Liver (tissue), 3 donors: ENCODE measurements around the gene IL31RA.

Source experiments
- CTCF ChIP-seq: fragments of 150-350 bp; IDR thresholded peaks from 2 replicates; pipeline ENCODE4 v1.5.1; 2017; ENCODE audit warnings: improper control_type of control experiment, low read depth, low read length; ENCODE audit not compliant: missing input control
- EGR1 ChIP-seq, 2 donors: IDR thresholded peaks; 2 replicates each; pipeline ENCODE4 v1.6.1; 2016 to 2018; ENCODE audit warnings: antibody characterized with exemption in 2 of 2, low read depth in 2 of 2
- GABPA ChIP-seq, 2 donors: IDR thresholded peaks in 1 of 2; conservative IDR thresholded peaks in 1 of 2; 2 replicates each; pipeline ENCODE4 v1.6.1; 2016; ENCODE audit warnings: antibody characterized with exemption in 2 of 2, mild to moderate bottlenecking in 1 of 2, moderate library complexity in 1 of 2
- RAD21 ChIP-seq, 2 donors: IDR thresholded peaks; 2 replicates each; pipeline ENCODE4 v1.6.1; 2016; ENCODE audit warnings: antibody characterized with exemption in 2 of 2, mild to moderate bottlenecking in 2 of 2
- REST ChIP-seq: IDR thresholded peaks from 2 replicates; pipeline ENCODE4 v1.6.1; 2016; ENCODE audit warnings: antibody characterized with exemption, mild to moderate bottlenecking
- SP1 ChIP-seq: IDR thresholded peaks from 2 replicates; pipeline ENCODE4 v1.6.1; 2018; ENCODE audit warnings: antibody characterized with exemption, mild to moderate bottlenecking
- TAF1 ChIP-seq: conservative IDR thresholded peaks from 2 replicates; pipeline ENCODE4 v1.6.1; 2016; ENCODE audit warnings: antibody characterized with exemption, mild to moderate bottlenecking
- TF ChIP-seq, protein P1 (sequence below): IDR thresholded peaks from 2 replicates; pipeline ENCODE4 v1.6.1; 2016; ENCODE audit warnings: antibody characterized with exemption
- TF ChIP-seq, protein P2 (sequence below): IDR thresholded peaks from 2 replicates; pipeline ENCODE4 v1.6.1; 2016; ENCODE audit warnings: antibody characterized with exemption
- donor health status: healthy.
- donor health status: healthy.

DNA sequence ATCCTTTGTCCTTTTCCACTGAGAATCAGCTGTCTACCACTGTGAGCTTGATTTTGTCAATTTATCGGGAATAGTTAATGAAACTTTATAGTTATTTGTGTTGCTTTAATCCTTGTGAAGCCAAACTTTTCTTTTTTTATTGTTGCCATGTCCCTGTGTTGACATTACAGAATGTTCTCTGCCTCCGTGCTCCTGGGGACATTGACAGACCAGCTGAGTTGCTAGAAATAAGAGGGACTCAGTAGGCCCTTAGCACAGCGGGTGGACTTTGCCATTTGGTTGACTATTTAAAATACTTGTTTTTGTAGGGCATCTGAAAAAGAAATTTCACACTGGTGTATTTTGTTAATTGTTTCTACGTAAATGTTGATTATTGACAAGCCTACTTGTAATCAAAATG lies 70.5 kb downstream of the IL31RA start:
- TF ChIP-seq, protein P1, sequence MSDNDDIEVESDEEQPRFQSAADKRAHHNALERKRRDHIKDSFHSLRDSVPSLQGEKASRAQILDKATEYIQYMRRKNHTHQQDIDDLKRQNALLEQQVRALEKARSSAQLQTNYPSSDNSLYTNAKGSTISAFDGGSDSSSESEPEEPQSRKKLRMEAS, result no peak
- TF ChIP-seq TAF1 (no peak), GABPA (IDR thresholded peaks at IDR 0.05 in 1 of 2, conservative IDR thresholded peaks at IDR 0.05 in 1 of 2) (no peak), EGR1 (IDR thresholded peaks at IDR 0.05; ENCODE audit: low read depth in 2 of 2) (no peak), CTCF (no peak), RAD21 (IDR thresholded peaks at IDR 0.05) (no peak), REST (no peak), SP1 (no peak)
- TF ChIP-seq, protein P2, sequence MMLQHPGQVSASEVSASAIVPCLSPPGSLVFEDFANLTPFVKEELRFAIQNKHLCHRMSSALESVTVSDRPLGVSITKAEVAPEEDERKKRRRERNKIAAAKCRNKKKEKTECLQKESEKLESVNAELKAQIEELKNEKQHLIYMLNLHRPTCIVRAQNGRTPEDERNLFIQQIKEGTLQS, result no peak
